Erythroblast (primary cell): ENCODE results near the gene DDX54.

Experiments used
- GATA1 ChIP-seq: IDR thresholded peaks from 2 replicates; pipeline ENCODE4 v1.6.1; 2011; ENCODE audit warnings: low read depth, mild to moderate bottlenecking, control low read depth, low read length, moderate library complexity
- POLR2A ChIP-seq: IDR thresholded peaks from 2 replicates; pipeline ENCODE4 v1.6.1; 2011; ENCODE audit warnings: mild to moderate bottlenecking, low read length

- TF ChIP-seq POLR2A: no peak
- TF ChIP-seq GATA1: no peak
Measured at GRCh38 chr12:113201187-113202177, 16.2 kb upstream of the DDX54 start.
